K562 (cell line): Measurements from ENCODE around the gene PAIP2. TPM values are rescaled to one million over a fixed set of nuclear protein-coding genes. Genes with fewer than 3 reads are reported as not detected.

Experiments used
- BHLHE40 ChIP-seq: IDR thresholded peaks from 2 replicates; pipeline ENCODE4 v1.6.1; 2011; ENCODE audit warnings: low read length, improper control_type of control experiment
- CBX2 ChIP-seq: fragments of 200-600 bp; sonication (generic); IDR thresholded peaks from one replicate; pipeline ENCODE4 v1.6.1; 2012; ENCODE audit warnings: mild to moderate bottlenecking, low read length, inconsistent platforms; ENCODE audit not compliant: insufficient read depth, poor library complexity, severe bottlenecking
- CBX3 ChIP-seq, 2 experiments: IDR thresholded peaks; 1 replicate in 1 of 2; 2 replicates in 1 of 2; pipeline ENCODE4 v1.6.1; 2012; ENCODE audit warnings: inconsistent platforms in 2 of 2, low read length in 2 of 2, borderline replicate concordance in 1 of 2, control low read depth in 1 of 2
- CEBPG ChIP-seq, 3 experiments: fragments of 200-800 bp in 1 of 3; sonication (Bioruptor generic) in 1 of 3; sonication (generic) in 1 of 3; formaldehyde crosslinking in 1 of 3; IDR thresholded peaks in 2 of 3; conservative IDR thresholded peaks in 1 of 3; 2 replicates each; pipeline versions ENCODE4 v1.6.1 to v1.8.0; 2016 to 2022; ENCODE audit warnings: missing compliant biosample characterization in 2 of 3, missing genetic modification characterization in 2 of 3, mild to moderate bottlenecking in 1 of 3, missing genetic modification reagents in 1 of 3
- CHD2 ChIP-seq: IDR thresholded peaks from 2 replicates; pipeline ENCODE4 v1.6.1; 2011; ENCODE audit warnings: low read depth, low read length
- EWSR1 ChIP-seq: fragments of 450-650 bp; IDR thresholded peaks from 2 replicates; pipeline ENCODE4 v1.6.1; 2018; ENCODE audit warnings: borderline replicate concordance, mild to moderate bottlenecking, low read depth, moderate library complexity; ENCODE audit not compliant: partially characterized antibody
- HDGF ChIP-seq: fragments of 450-650 bp; IDR thresholded peaks from 2 replicates; pipeline ENCODE4 v1.6.1; 2016
- HMG20B ChIP-seq: fragments of 250-450 bp; sonication (Bioruptor Pico); IDR thresholded peaks from 2 replicates; pipeline ENCODE4 v1.5.0; 2021; ENCODE audit warnings: mild to moderate bottlenecking
- OTX1 ChIP-seq: fragments of 450-650 bp; formaldehyde crosslinking; IDR thresholded peaks from 2 replicates; pipeline ENCODE4 v1.4.0; 2022; ENCODE audit warnings: mild to moderate bottlenecking
- PHB ChIP-seq: fragments of 250-450 bp; sonication (Bioruptor Pico); IDR thresholded peaks from 2 replicates; pipeline ENCODE4 v1.5.0; 2021
- PYGO2 ChIP-seq: fragments of 450-650 bp; IDR thresholded peaks from 2 replicates; pipeline ENCODE4 v1.6.1; 2016; ENCODE audit warnings: mild to moderate bottlenecking, missing genetic modification characterization, moderate library complexity, missing compliant biosample characterization
- SIX5 ChIP-seq, 2 experiments: IDR thresholded peaks; 2 replicates each; pipeline ENCODE4 v1.6.1; 2011; ENCODE audit warnings: low read length in 2 of 2, borderline replicate concordance in 1 of 2, low read depth in 1 of 2, mild to moderate bottlenecking in 1 of 2, moderate library complexity in 1 of 2; ENCODE audit not compliant: insufficient read depth in 1 of 2
- SP2 ChIP-seq: IDR thresholded peaks from 2 replicates; pipeline ENCODE4 v1.6.1; 2011; ENCODE audit warnings: mild to moderate bottlenecking, low read depth, low read length, moderate library complexity; ENCODE audit not compliant: poor library complexity, severe bottlenecking; ENCODE audit errors: extremely low read depth
- TAL1 ChIP-seq: fragments of 450-650 bp; IDR thresholded peaks from 2 replicates; pipeline ENCODE4 v1.6.1; 2016; ENCODE audit warnings: mild to moderate bottlenecking
- TCFL5 ChIP-seq: fragments of 250-450 bp; sonication (Bioruptor Pico); conservative IDR thresholded peaks from 2 replicates; pipeline ENCODE4 v1.6.1; 2021; ENCODE audit warnings: mild to moderate bottlenecking, moderate library complexity, matching md5 sums
- ZNF347 ChIP-seq: fragments of 450-650 bp; formaldehyde crosslinking; IDR thresholded peaks from 2 replicates; pipeline ENCODE4 v1.4.0; 2020; ENCODE audit warnings: low read depth, mild to moderate bottlenecking, moderate library complexity
- ZNF436 ChIP-seq: fragments of 250-450, 450-650 bp; sonication (Bioruptor Pico); formaldehyde crosslinking; IDR thresholded peaks from 2 replicates; pipeline ENCODE4 v1.7.0; 2020; ENCODE audit warnings: mild to moderate bottlenecking
- ZNF780A ChIP-seq: fragments of 250-450 bp; sonication (Bioruptor Pico); IDR thresholded peaks from 2 replicates; pipeline ENCODE4 v1.5.0; 2021; ENCODE audit warnings: mild to moderate bottlenecking
- polyA plus RNA-seq, 8 experiments: library from polyadenylated mRNA; depleted of rRNA in 4 of 8; stranded (reverse) in 5 of 8; unstranded in 3 of 8; fragments of >200 nt; fragmentation: Nextera tagmentation in 2 of 8; fragmentation: Illumina TruSeq in 1 of 8; extraction: Ambion mirVana in 2 of 8; extraction: Trizol in 1 of 8; gene quantifications; 2 replicates each; pipeline versions ENCODE4 v1.2.1 to v1.2.3, GENCODE V29; 2011 to 2014; ENCODE audit warnings: inconsistent platforms in 1 of 8, missing spikeins in 1 of 8
- total RNA-seq, 7 experiments: library from RNA; depleted of rRNA in 6 of 7; stranded (reverse); fragments of >200 nt in 6 of 7; fragmentation: Illumina TruSeq in 2 of 7; extraction: Trizol in 2 of 7; gene quantifications; 2 replicates each; pipeline versions ENCODE4 v1.2.1 to v1.2.3, GENCODE V29; 2011 to 2021; ENCODE audit warnings: low replicate concordance in 1 of 7
- TF ChIP-seq, protein P1 (sequence below): fragments of 250-450 bp; sonication (Bioruptor Pico); IDR thresholded peaks from 2 replicates; pipeline ENCODE4 v1.9.0; 2021; ENCODE audit warnings: mild to moderate bottlenecking
- TF ChIP-seq, protein P2 (sequence below): fragments of 250-450 bp; sonication (Bioruptor Pico); IDR thresholded peaks from 2 replicates; pipeline ENCODE4 v1.5.0; 2021; ENCODE audit warnings: mild to moderate bottlenecking, moderate library complexity
- TF ChIP-seq, protein P3 (sequence below): fragments of 450-650 bp; formaldehyde crosslinking; IDR thresholded peaks from 2 replicates; pipeline ENCODE4 v1.4.0; 2022; ENCODE audit warnings: mild to moderate bottlenecking, moderate library complexity
- TF ChIP-seq, protein P4 (sequence below), 2 experiments: fragments of 250-450 bp in 1 of 2; fragments of 450-650 bp in 1 of 2; sonication (Bioruptor Pico) in 1 of 2; IDR thresholded peaks; 2 replicates each; pipeline versions ENCODE4 v1.6.1 to v1.8.0; 2016 to 2021; ENCODE audit warnings: mild to moderate bottlenecking in 2 of 2, moderate library complexity in 2 of 2, missing compliant biosample characterization in 1 of 2, missing genetic modification characterization in 1 of 2

PAIP2 gene
- total and polyA plus RNA-seq, 9 of the 15 experiments (the other 6 are each of a cell fraction or from before 2014, with no cell fraction given), result 78.3 to 187 (median 128) TPM

DNA sequence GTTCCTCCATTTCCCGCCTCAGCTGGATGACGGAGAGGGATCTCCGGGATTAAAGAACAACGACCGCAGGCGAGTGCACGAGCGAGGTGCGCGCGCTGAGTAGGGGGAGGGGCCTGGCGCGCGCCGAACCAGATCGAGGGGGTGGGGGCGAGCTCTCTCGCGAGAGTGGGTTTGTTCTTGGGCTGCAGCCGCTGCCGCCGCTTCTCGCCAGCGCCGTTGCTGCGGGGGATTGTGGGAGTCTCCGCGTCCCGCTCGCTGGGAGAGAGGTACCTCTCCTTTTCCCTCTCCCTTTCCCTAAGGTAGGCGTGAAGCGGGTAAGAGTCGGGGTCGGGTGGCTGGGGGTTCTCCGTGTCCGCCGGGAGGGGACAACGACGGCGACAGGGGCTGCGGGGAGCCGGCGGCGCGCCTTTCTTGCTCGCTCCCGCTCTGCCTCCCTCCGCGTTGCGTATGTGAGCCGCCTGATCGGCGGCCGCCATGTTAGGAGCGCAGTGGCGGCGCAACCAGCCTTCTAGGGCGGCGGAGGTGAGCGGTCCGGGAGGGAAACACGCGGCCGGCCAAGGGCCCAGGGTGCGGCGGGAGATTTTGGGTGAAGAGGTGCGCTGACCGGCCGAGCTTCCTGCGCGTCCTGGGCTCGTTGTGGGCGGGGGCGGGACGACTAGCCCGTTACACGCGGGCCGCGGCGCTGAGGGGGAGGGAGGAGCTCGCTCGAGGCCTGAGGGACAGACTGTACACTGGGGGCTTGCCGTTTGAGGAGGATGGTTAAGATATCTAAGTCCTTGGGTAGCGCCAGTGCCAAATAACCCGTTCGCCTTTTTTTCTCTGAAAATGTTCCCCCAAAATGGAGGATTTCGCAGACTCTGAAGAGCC, 47.9 kb upstream of the PAIP2 start, which contains the start of gene MATR3 (continued):
- no peak for TF ChIP-seq PYGO2 (tag)
- TF ChIP-seq, protein P1, sequence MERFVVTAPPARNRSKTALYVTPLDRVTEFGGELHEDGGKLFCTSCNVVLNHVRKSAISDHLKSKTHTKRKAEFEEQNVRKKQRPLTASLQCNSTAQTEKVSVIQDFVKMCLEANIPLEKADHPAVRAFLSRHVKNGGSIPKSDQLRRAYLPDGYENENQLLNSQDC (CRISPR knock-in tag), result 0 out of 2 replicates have a peak, but pooled peaks have one; percentile 3
- no peak for TF ChIP-seq HMG20B (CRISPR knock-in tag)
- TF ChIP-seq, protein P2, sequence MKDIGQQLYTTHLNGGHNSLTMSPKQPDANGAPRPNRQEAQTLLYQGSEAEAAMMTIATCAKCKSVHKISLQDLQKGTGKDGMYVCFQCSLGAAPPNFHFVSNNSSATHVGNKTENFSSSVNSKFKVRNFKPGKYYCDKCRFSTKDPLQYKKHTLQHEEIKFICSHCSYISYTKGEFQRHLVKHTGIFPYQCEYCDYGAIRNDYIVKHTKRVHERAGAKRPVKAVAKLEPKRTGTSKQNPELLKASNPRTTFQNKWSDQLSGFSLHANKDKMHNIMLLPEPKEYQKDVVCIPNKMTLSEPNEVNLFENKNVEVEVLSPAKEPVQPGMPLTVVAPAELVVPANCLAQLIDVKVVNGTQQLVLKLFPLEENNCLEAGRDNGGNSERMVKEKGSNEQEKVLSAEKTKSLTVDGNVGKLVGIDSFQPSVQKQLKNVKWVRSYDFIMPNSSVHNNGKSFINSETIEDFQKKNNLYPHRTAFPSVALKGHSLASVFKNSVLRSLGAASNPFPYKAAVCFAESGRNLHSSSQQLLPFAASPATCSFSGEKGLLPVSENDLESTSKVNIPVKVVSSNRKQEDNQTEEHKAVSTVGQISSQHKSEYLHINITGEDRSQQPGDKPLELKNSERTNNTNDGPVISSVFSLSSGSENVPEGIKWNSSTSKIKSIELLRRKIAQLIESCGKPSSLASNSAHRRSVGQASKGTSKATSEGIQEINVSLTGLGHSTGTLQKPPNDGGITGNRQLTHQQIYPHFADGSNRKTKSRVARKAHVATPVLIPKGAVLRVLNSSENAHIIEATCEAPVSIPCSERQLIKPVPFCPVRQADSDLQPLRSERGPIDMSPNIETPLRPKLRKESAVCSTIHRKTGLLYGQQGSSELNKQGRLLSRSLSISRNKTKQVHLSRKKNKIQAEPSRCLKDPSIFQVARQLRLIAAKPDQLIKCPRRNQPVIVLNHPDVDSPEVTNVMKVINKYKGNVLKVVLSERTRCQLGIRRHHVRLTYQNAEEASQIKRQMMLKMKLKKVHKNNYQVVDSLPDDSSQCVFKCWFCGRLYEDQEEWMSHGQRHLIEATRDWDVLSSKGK (CRISPR knock-in tag), result no peak
- TF ChIP-seq CBX3 (IDR thresholded peaks at IDR 0.05; ENCODE audit: borderline replicate concordance in 1 of 2, low read length in 2 of 2), result peak in 1 of 2 experiments; percentile 74; a peak in 1 of 3 replicates
- TF ChIP-seq SP2, result no peak
- peak; percentile 90 for TF ChIP-seq BHLHE40
- TF ChIP-seq, protein P3, sequence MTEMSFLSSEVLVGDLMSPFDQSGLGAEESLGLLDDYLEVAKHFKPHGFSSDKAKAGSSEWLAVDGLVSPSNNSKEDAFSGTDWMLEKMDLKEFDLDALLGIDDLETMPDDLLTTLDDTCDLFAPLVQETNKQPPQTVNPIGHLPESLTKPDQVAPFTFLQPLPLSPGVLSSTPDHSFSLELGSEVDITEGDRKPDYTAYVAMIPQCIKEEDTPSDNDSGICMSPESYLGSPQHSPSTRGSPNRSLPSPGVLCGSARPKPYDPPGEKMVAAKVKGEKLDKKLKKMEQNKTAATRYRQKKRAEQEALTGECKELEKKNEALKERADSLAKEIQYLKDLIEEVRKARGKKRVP (CRISPR knock-in tag), result no peak
- no peak for TF ChIP-seq EWSR1
- TF ChIP-seq OTX1, result no peak
- TF ChIP-seq ZNF780A (CRISPR knock-in tag), result no peak
- TF ChIP-seq ZNF436, result no peak
- TF ChIP-seq ZNF347 (CRISPR knock-in tag), result no peak
- no peak for TF ChIP-seq TCFL5 (CRISPR knock-in tag)
- TF ChIP-seq PHB (CRISPR knock-in tag), result peak; percentile 88
- TF ChIP-seq CEBPG (CRISPR knock-in tag; IDR thresholded peaks at IDR 0.05), result no peak; the same call in 1 of the 2 replicates
- TF ChIP-seq CEBPG (tag; conservative IDR thresholded peaks at IDR 0.05 in 1 of 2, IDR thresholded peaks at IDR 0.05 in 1 of 2), result peak in 1 of 2 experiments; percentile 50; a peak in 1 of 4 replicates
- no peak for TF ChIP-seq TAL1
- TF ChIP-seq, protein P4, sequence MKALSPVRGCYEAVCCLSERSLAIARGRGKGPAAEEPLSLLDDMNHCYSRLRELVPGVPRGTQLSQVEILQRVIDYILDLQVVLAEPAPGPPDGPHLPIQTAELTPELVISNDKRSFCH (CRISPR knock-in tag; IDR thresholded peaks at IDR 0.05), result no peak
- TF ChIP-seq, protein P4 (tag; IDR thresholded peaks at IDR 0.05), result no peak
- TF ChIP-seq CBX2, result no peak
- TF ChIP-seq CHD2, result peak; percentile 99
- TF ChIP-seq SIX5 (IDR thresholded peaks at IDR 0.05; ENCODE audit: borderline replicate concordance in 1 of 2, insufficient read depth in 1 of 2, low read depth in 1 of 2, low read length in 2 of 2), result no peak
- TF ChIP-seq HDGF, result no peak
